Activated CD8-positive, alpha-beta memory T cell treated with anti-CD3 and anti-CD28 coated beads, Interleukin-2, amount 50 U/mL, for 24 hours (primary cell): ENCODE data around the gene EIF4E1B.

Experiments
- DNase-seq: peaks from one replicate; pipeline ENCODE4 v3.0.0-alpha.2; 2020; ENCODE audit errors: extremely low read depth

The EIF4E1B gene

GRCh38 chr5:176626876-176627236 lies 3.6 kb upstream of the EIF4E1B start:
- DNase-seq: no peak

GRCh38 chr5:176627582-176627981 lies 2.9 kb upstream of the EIF4E1B start:
- no peak for DNase-seq

- DNase-seq: no peak
These were observed 1.9 kb upstream of the EIF4E1B start for GRCh38 chr5:176628406-176629228.

- no peak for DNase-seq
These were observed 1.1 kb upstream of the EIF4E1B start for GRCh38 chr5:176629317-176629852.

- DNase-seq: no peak
These were observed 277 bp downstream of the EIF4E1B start for GRCh38 chr5:176630681-176631222.

- no peak for DNase-seq
These were observed 1.1 kb downstream of the EIF4E1B start for GRCh38 chr5:176631383-176632200.

DNA sequence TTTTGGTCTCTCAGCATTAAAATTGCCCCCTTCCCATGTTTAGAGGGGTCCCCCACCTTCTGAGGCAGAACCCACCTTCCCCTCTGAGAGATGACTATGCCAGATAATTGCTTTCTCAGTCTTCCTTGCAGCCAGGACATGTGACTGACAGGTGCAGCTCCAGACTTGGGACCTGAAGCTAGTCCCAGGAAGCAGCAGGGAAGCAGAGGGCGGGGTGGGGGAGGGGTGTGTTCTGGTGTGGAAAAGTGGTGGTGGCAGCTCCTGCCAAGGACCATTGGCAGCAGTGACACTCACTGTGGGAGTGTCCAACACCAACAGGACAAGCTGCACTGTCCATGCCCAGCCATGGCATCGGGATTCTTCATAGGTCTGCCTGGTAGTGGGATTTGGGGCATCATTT lies 2.3 kb downstream of the EIF4E1B start:
- no peak for DNase-seq

DNA sequence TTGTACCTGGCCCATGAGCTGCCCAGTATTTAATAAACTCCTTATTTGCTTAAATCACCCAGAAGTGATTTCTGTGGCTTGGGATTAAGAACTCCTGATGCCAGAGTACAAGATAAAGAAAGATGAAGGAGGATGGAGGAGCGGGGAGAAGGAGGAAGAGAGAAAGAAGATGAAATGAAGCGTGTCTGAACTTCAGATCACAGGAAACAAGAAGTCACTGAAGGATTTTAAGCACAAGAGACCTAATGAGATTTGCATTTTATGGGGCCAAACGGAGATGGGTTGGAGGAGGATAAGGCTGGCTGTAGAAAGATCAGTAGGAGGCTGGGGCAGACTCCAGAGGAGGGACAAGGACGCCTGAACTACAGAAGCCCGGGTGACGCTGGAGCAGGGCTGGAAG lies 3.1 kb downstream of the EIF4E1B start:
- no peak for DNase-seq

DNA sequence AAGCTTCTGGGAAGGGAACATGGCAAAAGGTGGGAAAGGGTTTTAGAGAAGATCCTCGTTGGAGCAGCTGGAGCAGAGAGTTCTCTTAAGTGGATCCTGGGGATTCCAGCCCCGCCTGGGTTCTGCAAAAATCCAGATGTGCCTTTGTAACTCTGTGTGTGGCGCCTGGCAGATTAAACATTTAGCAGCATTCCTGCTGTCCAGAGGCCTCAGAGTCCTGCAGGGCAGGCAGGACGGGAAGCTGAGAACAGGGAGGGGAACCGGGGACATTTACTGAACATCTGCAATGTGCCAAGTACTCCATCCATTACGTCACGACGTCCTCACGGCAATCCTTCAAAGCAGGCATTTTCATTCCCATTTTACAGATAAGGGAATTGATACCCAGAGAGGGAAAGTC lies 6.0 kb downstream of the EIF4E1B start:
- DNase-seq: no peak

DNA sequence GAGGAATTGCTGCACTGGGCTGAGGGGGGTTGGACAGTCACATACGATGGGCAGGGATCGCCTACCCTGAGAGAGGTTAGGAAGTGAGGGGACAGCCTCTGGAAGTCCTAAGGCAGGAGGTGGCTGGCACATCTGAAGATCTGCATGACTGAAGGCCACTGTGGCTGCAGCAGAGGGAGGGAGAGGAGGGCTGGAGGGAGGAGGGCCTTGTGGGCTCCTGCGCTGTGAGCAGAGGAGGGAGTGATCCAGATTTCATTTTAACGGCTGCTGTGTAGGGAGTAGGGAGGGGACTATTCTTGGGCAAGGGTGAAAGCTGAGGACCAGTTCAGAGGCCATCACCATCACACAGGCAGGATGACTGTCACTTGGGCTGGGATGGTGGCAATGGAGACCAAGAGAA lies 7.1 kb downstream of the EIF4E1B start:
- no peak for DNase-seq

GRCh38 chr5:176638437-176638836 lies 8.0 kb downstream of the EIF4E1B start:
- DNase-seq: no peak

- DNase-seq: no peak
These were observed 8.7 kb downstream of the EIF4E1B start for GRCh38 chr5:176639208-176639607.

GRCh38 chr5:176639981-176640380 lies 9.5 kb downstream of the EIF4E1B start:
- no peak for DNase-seq

GRCh38 chr5:176640616-176641015 lies 10.1 kb downstream of the EIF4E1B start:
- no peak for DNase-seq

- no peak for DNase-seq
These were observed 12.4 kb downstream of the EIF4E1B start for GRCh38 chr5:176642675-176643490.

GRCh38 chr5:176643491-176644219 lies 13.2 kb downstream of the EIF4E1B start:
- DNase-seq: no peak

DNA sequence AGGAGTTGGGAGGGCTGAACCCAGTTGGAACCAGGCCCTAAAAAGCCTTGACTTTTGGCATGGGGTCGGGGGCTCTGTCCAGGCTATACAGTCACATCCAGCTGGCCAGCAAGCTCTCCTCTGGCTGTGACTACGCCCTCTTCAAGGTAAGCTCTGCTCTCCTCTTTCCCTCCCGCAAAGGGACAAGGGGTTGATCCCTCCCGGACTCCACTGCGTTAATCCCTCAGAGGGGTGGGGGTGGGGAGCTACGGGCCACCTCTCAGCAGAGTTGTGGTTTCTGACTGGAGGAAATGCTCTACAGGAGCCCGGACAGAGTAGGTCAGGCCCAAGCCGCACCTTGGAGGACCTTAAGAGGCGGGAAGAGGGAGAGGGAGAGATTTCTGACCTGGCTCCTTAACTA lies 13.8 kb downstream of the EIF4E1B start:
- no peak for DNase-seq

DNA sequence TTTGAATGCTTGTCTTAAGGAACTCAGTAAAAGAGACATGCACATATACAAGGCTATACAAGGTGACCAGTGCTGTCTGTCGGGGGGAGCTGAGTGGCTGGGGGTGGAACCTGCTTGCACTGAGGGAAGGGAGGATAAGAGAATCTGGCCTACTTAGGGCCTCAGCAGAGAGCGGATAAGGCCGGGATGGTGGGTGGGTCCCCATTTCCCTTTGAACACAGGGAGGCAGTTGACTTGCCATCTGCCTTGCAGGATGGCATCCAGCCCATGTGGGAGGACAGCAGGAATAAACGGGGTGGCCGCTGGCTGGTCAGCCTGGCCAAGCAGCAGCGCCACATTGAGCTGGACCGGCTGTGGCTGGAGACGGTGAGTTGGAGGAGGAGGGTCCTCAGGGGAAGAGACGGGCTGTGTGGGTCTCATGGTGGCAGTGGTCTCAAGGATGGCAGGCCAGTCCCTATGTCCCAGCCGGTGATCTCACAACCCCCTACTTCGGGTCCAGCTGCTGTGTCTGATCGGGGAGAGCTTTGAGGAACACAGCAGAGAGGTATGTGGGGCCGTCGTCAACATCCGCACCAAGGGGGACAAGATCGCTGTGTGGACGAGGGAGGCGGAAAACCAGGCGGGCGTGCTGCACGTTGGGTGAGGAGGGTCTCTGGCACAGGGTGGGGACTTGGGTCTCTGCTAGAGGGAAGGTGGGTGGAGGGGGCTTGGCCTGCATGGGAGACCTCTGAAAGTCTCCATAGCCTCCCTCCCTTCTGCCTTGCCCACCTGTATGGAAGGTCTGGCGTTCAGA lies 14.6 kb downstream of the EIF4E1B start:
- DNase-seq: no peak

GRCh38 chr5:176646049-176646706 lies 15.7 kb downstream of the EIF4E1B start:
- no peak for DNase-seq

GRCh38 chr5:176646707-176647029 lies 16.2 kb downstream of the EIF4E1B start:
- DNase-seq: no peak
